GM23248 (cell line): ENCODE results near the gene EIF4G3. TPM values are rescaled to one million over a fixed set of nuclear protein-coding genes. Genes with fewer than 3 reads are reported as not detected.
A peak's percentile ranks its signal among the peaks of the same experiment; 100 is the strongest.

Source experiments
- DNase-seq: peaks from one replicate; pipeline ENCODE4 v3.0.0-alpha.2; 2015
- H2AFZ ChIP-seq: fragments of 200-600 bp; sonication (generic); 2 replicates; pipeline ENCODE4 v1.6.1; 2016; ENCODE audit warnings: antibody characterized with exemption
- H3F3A ChIP-seq: fragments of 200-600 bp; sonication (generic); 2 replicates; pipeline ENCODE4 v1.6.1; 2016; ENCODE audit warnings: mild to moderate bottlenecking, antibody characterized with exemption, mixed run types; ENCODE audit not compliant: insufficient read depth
- H3K27ac ChIP-seq: fragments of 200-600 bp; sonication (generic); 2 replicates; pipeline ENCODE4 v1.5.1; 2016; ENCODE audit warnings: mild to moderate bottlenecking
- H3K27me3 ChIP-seq: fragments of 200-600 bp; sonication (generic); replicated peaks from 2 replicates; pipeline ENCODE4 v1.6.1; 2016; ENCODE audit warnings: mild to moderate bottlenecking; ENCODE audit not compliant: insufficient read depth
- H3K36me3 ChIP-seq: fragments of 200-600 bp; sonication (generic); 2 replicates; pipeline ENCODE4 v1.6.1; 2016; ENCODE audit warnings: low read depth, mild to moderate bottlenecking
- H3K4me1 ChIP-seq: fragments of 200-600 bp; sonication (generic); 2 replicates; pipeline ENCODE4 v1.6.1; 2016; ENCODE audit warnings: mild to moderate bottlenecking; ENCODE audit not compliant: insufficient read depth
- H3K4me2 ChIP-seq: fragments of 200-600 bp; sonication (generic); one replicate; pipeline ENCODE4 v1.6.1; 2016; ENCODE audit warnings: mild to moderate bottlenecking; ENCODE audit not compliant: unreplicated experiment
- H3K4me3 ChIP-seq: fragments of 200-600 bp; sonication (generic); 2 replicates; pipeline ENCODE4 v1.5.1; 2016; ENCODE audit warnings: mild to moderate bottlenecking
- H3K79me2 ChIP-seq: fragments of 200-600 bp; sonication (generic); 2 replicates; pipeline ENCODE4 v1.6.1; 2016; ENCODE audit warnings: mild to moderate bottlenecking; ENCODE audit not compliant: insufficient read depth
- H3K9ac ChIP-seq: fragments of 200-600 bp; sonication (generic); 2 replicates; pipeline ENCODE4 v1.6.1; 2016; ENCODE audit warnings: mild to moderate bottlenecking
- H3K9me2 ChIP-seq: fragments of 200-600 bp; sonication (generic); 2 replicates; pipeline ENCODE4 v1.6.1; 2016; ENCODE audit warnings: mixed run types, mild to moderate bottlenecking, moderate library complexity; ENCODE audit not compliant: insufficient read depth
- H3K9me3 ChIP-seq: fragments of 200-600 bp; sonication (generic); one replicate; pipeline ENCODE4 v1.6.1; 2017; ENCODE audit warnings: low read depth
- H4K20me1 ChIP-seq: fragments of 200-600 bp; sonication (generic); 2 replicates; pipeline ENCODE4 v1.6.0; 2016; ENCODE audit not compliant: insufficient read depth
- EZH2 ChIP-seq: fragments of 200-600 bp; sonication (generic); IDR thresholded peaks from 2 replicates; pipeline ENCODE4 v1.6.1; 2018; ENCODE audit warnings: antibody characterized with exemption, mild to moderate bottlenecking; ENCODE audit not compliant: insufficient read depth, poor library complexity, severe bottlenecking
- EZH2phosphoT487 ChIP-seq: fragments of 200-600 bp; sonication (generic); IDR thresholded peaks from 2 replicates; pipeline ENCODE4 v1.6.1; 2018; ENCODE audit warnings: antibody characterized with exemption, moderate library complexity, mild to moderate bottlenecking, low read depth; ENCODE audit not compliant: insufficient read depth
- WGBS, 2 experiments: methylation state at CpG; one replicate each; pipeline ENCODE4 v1.1.6; 2015 to 2017; ENCODE audit warnings: low lambda C conversion rate in 2 of 2, low coverage in 1 of 2; ENCODE audit errors: missing lambda C conversion rate in 2 of 2; 5-methylcytosine and 5-hydroxymethylcytosine counted together
- in situ Hi-C: fragments of 300-500 bp; cut with MboI; formaldehyde crosslinking; loops from 2 replicates; pipeline ENCODE4 v1.15.0; 2020
- polyA plus RNA-seq: library from polyadenylated mRNA; unstranded; fragments of >200 nt; fragmentation: Nextera tagmentation; extraction: Ambion mirVana; gene quantifications from 2 replicates; pipeline ENCODE4 v1.2.1, GENCODE V29; 2016
- total RNA-seq: library from RNA; depleted of rRNA; stranded (reverse); fragments of >200 nt; shearing (Covaris generic); gene quantifications from 2 replicates; pipeline ENCODE4 v1.2.3, GENCODE V29; 2014

The EIF4G3 gene
- total and polyA plus RNA-seq, 2 experiments from 2014 or later = 24.0 to 43.1 TPM

- Histone ChIP-seq H3K79me2 (peaks cover 33% of the 10 kb centered on the region), H3F3A (no peaks in the 10 kb centered on the region), H3K36me3 (0 out of 2 replicates have a peak, but pooled peaks cover 8% of the 10 kb centered on the region), H2AFZ (no peak overlapping the region), H3K4me1 (no peaks in the 10 kb centered on the region), H3K9me3 (no peaks in the 10 kb centered on the region), H3K27me3 (no peaks in the 10 kb centered on the region), H3K4me3 (no peak overlapping the region), H3K27ac (no peak overlapping the region), H3K4me2 (no peak overlapping the region), H4K20me1 (peaks cover 7% of the 10 kb centered on the region; the same call in 1 of the 2 replicates), H3K9me2 (no peaks in the 10 kb centered on the region), H3K9ac (no peak overlapping the region)
- WGBS, 2 experiments = 63 to 68% methylated on average over 2 of the region's 2 CpGs
- in situ Hi-C loops = no loop called here
- no peak for TF ChIP-seq EZH2
- TF ChIP-seq EZH2phosphoT487 = no peak
- peak; percentile 21 for DNase-seq
Measured at GRCh38 chr1:20962576-20963258, 214.0 kb downstream of the EIF4G3 start.

GRCh38 chr1:20958430-20958829 lies 218.3 kb downstream of the EIF4G3 start:
- H3K9ac ChIP-seq = no peak overlapping the region
- in situ Hi-C loops = no loop called here
- H3K4me3 ChIP-seq = no peak overlapping the region
- H3F3A ChIP-seq = no peaks in the 10 kb centered on the region
- H3K27me3 ChIP-seq = no peaks in the 10 kb centered on the region
- no peak for TF ChIP-seq EZH2
- TF ChIP-seq EZH2phosphoT487 = no peak
- H3K4me1 ChIP-seq = no peaks in the 10 kb centered on the region
- H3K9me3 ChIP-seq = no peaks in the 10 kb centered on the region
- peaks cover 6% of the 10 kb centered on the region; the same call in 1 of the 2 replicates for H3K36me3 ChIP-seq
- no peak overlapping the region for H3K27ac ChIP-seq
- no peak for DNase-seq
- 95 to 96% methylated on average over 1 of the region's 1 CpG for WGBS, 2 experiments
- H2AFZ ChIP-seq = no peak overlapping the region
- H3K9me2 ChIP-seq = no peaks in the 10 kb centered on the region
- H4K20me1 ChIP-seq = peaks cover 7% of the 10 kb centered on the region; the same call in 1 of the 2 replicates
- H3K79me2 ChIP-seq = peaks cover 63% of the 10 kb centered on the region
- no peak overlapping the region for H3K4me2 ChIP-seq

GRCh38 chr1:20956272-20956671 lies 220.4 kb downstream of the EIF4G3 start:
- in situ Hi-C loops = no loop called here

GRCh38 chr1:20950679-20951078 lies 226.0 kb downstream of the EIF4G3 start:
- Histone ChIP-seq H2AFZ (no peak overlapping the region), H3K4me1 (no peaks in the 10 kb centered on the region), H3F3A (no peaks in the 10 kb centered on the region), H3K36me3 (peaks cover 5% of the 10 kb centered on the region; the same call in 1 of the 2 replicates), H4K20me1 (no peaks in the 10 kb centered on the region), H3K27ac (no peak overlapping the region), H3K79me2 (peaks cover 26% of the 10 kb centered on the region), H3K9me3 (no peaks in the 10 kb centered on the region), H3K9ac (no peak overlapping the region), H3K4me2 (no peak overlapping the region), H3K27me3 (no peaks in the 10 kb centered on the region), H3K4me3 (no peak overlapping the region), H3K9me2 (no peaks in the 10 kb centered on the region)
- in situ Hi-C loops = no loop called here
- 98 to 99% methylated on average over 3 of the region's 3 CpGs for WGBS, 2 experiments
- TF ChIP-seq EZH2phosphoT487 = no peak
- TF ChIP-seq EZH2 = no peak
- DNase-seq = no peak

More at GRCh38 chr1:20956272-20956671, 220.4 kb downstream of the EIF4G3 start:
- H3K27me3 ChIP-seq = no peaks in the 10 kb centered on the region
- no peak overlapping the region for H3K9ac ChIP-seq
- H3K4me2 ChIP-seq = no peak overlapping the region
- no peaks in the 10 kb centered on the region for H3K9me2 ChIP-seq
- no peaks in the 10 kb centered on the region for H3F3A ChIP-seq
- no peaks in the 10 kb centered on the region for H3K4me1 ChIP-seq
- TF ChIP-seq EZH2 (no peak), EZH2phosphoT487 (no peak)
- H3K36me3 ChIP-seq = no peaks in the 10 kb centered on the region; the same call in 1 of the 2 replicates
- H2AFZ ChIP-seq = no peak overlapping the region
- 89 to 98% methylated on average over 1 of the region's 1 CpG for WGBS, 2 experiments
- H3K27ac ChIP-seq = no peak overlapping the region
- H3K9me3 ChIP-seq = no peaks in the 10 kb centered on the region
- peaks cover 70% of the 10 kb centered on the region for H3K79me2 ChIP-seq
- DNase-seq = no peak
- no peak overlapping the region for H3K4me3 ChIP-seq
- peaks cover 7% of the 10 kb centered on the region; the same call in 1 of the 2 replicates for H4K20me1 ChIP-seq
